BLaER1 (cell line): Measurements from ENCODE around the gene BUB1.
"Not testable (repeated sequence)": the region's sequence is repeated elsewhere in the genome, so short reads cannot be mapped to it uniquely, and the experiment has no call there.

Experiments
- H3K27ac ChIP-seq: shearing (Covaris generic); formaldehyde crosslinking; 2 replicates; pipeline ENCODE4 v1.8.1; 2022
- H3K27me3 ChIP-seq: shearing (Covaris generic); formaldehyde crosslinking; 2 replicates; pipeline ENCODE4 v1.8.1; 2022
- H3K36me3 ChIP-seq: shearing (Covaris generic); formaldehyde crosslinking; 2 replicates; pipeline ENCODE4 v1.8.1; 2022
- H3K4me1 ChIP-seq: shearing (Covaris generic); formaldehyde crosslinking; 2 replicates; pipeline ENCODE4 v1.8.1; 2022
- H3K4me2 ChIP-seq: shearing (Covaris generic); formaldehyde crosslinking; 2 replicates; pipeline ENCODE4 v1.8.1; 2022
- H3K4me3 ChIP-seq: shearing (Covaris generic); formaldehyde crosslinking; 2 replicates; pipeline ENCODE4 v1.8.1; 2022
- H3K9ac ChIP-seq: shearing (Covaris generic); formaldehyde crosslinking; 2 replicates; pipeline ENCODE4 v1.8.1; 2022
- H3K9me3 ChIP-seq: shearing (Covaris generic); formaldehyde crosslinking; 2 replicates; pipeline ENCODE4 v1.8.1; 2022
- H4K20me1 ChIP-seq: shearing (Covaris generic); formaldehyde crosslinking; 2 replicates; pipeline ENCODE4 v1.8.1; 2022
- Cebpa-rat ChIP-seq: shearing (Covaris generic); IDR thresholded peaks from 2 replicates; pipeline ENCODE4 v1.8.1; 2022

Gene BUB1

GRCh38 chr2:110638952-110639695, 38.7 kb downstream of the BUB1 start:
- TF ChIP-seq Cebpa-rat = no peak
- Histone ChIP-seq H4K20me1 (no peaks in the 10 kb centered on the region), H3K9me3 (no peaks in the 10 kb centered on the region), H3K4me3 (no peak overlapping the region), H3K4me2 (no peak overlapping the region), H3K9ac (no peak overlapping the region), H3K27me3 (no peaks in the 10 kb centered on the region), H3K4me1 (no peaks in the 10 kb centered on the region), H3K27ac (no peak overlapping the region), H3K36me3 (peaks cover 88% of the 10 kb centered on the region)

DNA sequence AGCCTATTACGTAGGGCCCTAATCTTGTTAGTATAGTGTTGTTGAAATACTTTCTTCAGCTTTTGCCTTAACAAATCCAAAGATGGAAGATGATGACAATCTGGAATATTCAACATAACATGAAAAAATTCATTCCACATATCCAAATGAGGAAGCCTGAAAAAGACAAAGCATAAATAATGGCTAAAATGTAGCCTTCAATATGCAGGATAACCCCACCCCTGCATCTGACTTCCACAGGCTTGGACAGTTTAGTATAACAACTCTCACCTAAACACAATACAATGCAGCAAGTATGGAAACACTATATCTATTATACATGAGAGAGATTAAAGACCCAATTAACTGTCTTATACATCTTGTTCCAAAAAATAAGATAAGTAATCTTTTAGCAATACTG, 39.9 kb downstream of the BUB1 start:
- Histone ChIP-seq H3K9me3 (no peaks in the 10 kb centered on the region), H3K4me1 (no peaks in the 10 kb centered on the region), H3K36me3 (peaks cover 77% of the 10 kb centered on the region), H3K4me3 (no peak overlapping the region), H3K4me2 (no peak overlapping the region), H3K9ac (no peak overlapping the region), H3K27me3 (no peaks in the 10 kb centered on the region), H3K27ac (no peak overlapping the region), H4K20me1 (no peaks in the 10 kb centered on the region)
- TF ChIP-seq Cebpa-rat = no peak

DNA sequence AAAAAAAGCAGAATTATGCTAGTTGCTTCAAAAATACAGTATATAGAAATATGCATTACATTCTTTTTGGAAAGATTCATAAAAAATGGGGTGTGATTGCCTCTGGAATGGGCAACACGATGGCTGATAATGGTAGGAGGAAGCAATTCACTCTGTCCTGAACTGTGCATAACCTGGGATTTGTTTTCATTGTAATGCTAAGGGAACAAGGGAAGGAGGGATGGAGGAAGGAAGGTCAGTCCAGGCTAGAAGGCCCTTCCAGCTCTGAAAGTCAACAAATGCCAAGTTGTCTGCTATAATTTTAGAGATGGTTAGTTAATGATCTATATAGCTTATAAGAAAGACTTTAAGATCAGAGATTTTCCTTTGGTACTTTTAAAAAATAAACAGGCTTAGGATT, 40.8 kb downstream of the BUB1 start:
- H3K4me3 ChIP-seq = no peak overlapping the region
- no peaks in the 10 kb centered on the region for H3K4me1 ChIP-seq
- no peak overlapping the region for H3K9ac ChIP-seq
- H3K27ac ChIP-seq = no peak overlapping the region
- TF ChIP-seq Cebpa-rat = no peak
- H3K27me3 ChIP-seq = no peaks in the 10 kb centered on the region
- H3K9me3 ChIP-seq = no peaks in the 10 kb centered on the region
- no peaks in the 10 kb centered on the region for H4K20me1 ChIP-seq
- H3K4me2 ChIP-seq = no peak overlapping the region
- H3K36me3 ChIP-seq = peaks cover 68% of the 10 kb centered on the region

DNA sequence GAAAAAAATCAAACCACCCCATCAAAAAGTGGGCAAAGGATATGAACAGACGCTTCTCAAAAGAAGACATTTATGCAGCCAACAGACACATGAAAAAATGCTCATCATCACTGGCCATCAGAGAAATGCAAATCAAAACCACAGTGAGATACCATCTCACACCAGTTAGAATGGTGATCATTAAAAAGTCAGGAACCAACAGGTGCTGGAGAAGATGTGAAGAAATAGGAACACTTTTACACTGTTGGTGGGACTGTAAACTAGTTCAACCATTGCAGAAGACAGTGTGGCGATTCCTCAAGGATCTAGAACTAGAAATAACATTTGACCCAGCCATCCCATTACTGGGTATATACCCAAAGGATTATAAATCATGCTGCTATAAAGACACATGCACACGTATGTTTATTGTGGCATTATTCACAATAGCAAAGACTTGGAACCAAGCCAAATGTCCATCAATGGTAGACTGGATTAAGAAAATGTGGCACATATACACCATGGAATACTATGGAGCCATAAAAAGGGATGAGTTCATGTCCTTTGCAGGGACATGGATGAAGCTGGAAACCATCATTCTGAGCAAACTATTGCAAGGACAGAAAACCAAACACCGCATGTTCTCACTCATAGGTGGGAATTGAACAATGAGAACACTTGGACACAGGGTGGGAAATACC, 41.8 kb downstream of the BUB1 start:
- H3K4me1 ChIP-seq, H4K20me1 ChIP-seq, H3K4me2 ChIP-seq, H3K27ac ChIP-seq, H3K4me3 ChIP-seq, H3K9me3 ChIP-seq, H3K9ac ChIP-seq, H3K27me3 ChIP-seq: not testable (repeated sequence)
- peaks cover 58% of the 10 kb centered on the region for H3K36me3 ChIP-seq

GRCh38 chr2:110627348-110627747, 50.5 kb downstream of the BUB1 start:
- H3K4me1 ChIP-seq, H4K20me1 ChIP-seq, H3K27me3 ChIP-seq, H3K27ac ChIP-seq, H3K9ac ChIP-seq, H3K4me2 ChIP-seq, H3K4me3 ChIP-seq, H3K9me3 ChIP-seq, H3K36me3 ChIP-seq: not testable (repeated sequence)

DNA sequence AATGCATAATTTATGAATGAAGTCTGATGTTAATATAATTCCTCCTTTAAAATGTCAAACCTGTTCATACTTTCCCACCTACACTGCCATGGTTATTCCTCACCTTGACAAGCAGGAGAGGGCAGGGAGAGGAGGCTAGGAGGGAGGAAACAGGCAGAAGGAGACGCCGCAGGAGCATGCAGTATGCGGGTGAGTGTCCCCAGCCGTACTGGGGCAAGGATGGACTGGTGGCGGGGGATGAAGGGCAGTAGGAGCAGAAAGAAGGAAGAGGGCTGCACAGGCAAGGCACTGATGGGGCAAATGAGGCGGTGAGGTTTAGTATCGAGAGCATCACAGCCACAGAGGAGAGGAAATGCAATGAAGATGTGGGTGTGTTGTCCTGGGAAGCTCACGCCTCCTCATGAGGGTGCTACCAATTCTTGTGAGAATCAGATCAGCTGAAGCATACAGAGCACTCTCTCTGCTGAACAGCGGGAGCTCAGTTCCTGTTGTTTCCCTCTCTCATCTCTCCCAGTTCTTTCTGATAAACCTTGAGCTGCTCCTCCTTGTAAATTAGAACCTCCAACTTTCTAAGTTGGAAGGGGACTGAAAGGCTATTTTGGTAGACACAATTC, 58.4 kb downstream of the BUB1 start:
- H3K4me2 ChIP-seq, H3K9me3 ChIP-seq, H4K20me1 ChIP-seq, H3K36me3 ChIP-seq, H3K4me1 ChIP-seq, H3K4me3 ChIP-seq, H3K27me3 ChIP-seq, H3K9ac ChIP-seq, H3K27ac ChIP-seq: not testable (repeated sequence)

DNA sequence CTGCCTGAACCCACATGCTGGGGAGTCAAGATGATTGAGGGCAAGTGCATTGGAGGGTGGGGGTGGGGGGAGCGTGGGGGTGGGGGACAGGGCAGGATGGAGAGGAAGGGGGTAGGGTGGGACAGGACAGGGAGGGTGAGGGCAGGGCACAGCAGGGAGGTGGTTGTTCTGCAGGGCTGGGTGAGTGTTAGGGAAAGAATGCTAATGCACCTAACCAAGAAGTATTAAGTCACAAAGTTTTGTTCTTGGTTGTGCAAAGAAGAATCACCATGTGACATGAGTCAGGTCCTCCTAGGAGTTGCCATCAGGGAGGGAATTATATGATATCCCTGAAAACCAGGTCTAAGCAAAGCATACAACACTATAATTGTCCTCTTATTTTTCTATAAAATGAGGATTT, 63.9 kb downstream of the BUB1 start:
- H3K27ac ChIP-seq, H3K9ac ChIP-seq, H3K27me3 ChIP-seq, H3K36me3 ChIP-seq, H3K4me3 ChIP-seq, H3K4me2 ChIP-seq, H3K9me3 ChIP-seq, H3K4me1 ChIP-seq, H4K20me1 ChIP-seq: not testable (repeated sequence)

DNA sequence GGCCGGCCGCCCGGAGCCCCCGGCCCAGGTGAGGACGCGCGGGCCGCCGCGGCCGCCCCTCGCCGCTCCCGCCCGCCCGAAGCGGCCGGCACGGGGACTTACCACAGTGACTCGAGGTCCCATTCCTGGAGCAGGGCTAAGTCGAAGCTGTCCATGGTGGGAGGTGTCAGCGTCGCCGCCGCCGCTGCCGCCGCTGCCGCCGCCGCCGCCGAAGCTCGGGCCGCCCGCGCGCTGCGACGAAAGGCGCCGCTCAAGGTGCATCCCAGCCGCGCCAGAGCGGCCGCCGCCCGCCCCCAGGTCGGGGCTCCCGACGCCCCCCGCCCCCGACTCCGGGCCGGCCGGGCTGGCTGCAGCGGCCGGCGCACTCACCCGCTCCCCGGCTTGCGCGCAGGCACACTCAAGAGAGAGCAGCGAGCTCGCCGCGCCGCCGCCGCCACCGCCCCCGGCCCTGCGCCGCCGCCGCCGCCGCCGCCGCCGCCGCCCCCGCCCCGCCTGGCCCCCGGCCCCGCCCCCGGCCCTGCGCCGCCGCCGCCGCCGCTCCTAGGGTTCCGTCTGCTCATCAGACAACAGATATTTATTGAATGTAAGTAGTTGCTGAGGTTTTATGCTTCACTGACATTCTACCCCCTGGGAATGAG, 67.1 kb downstream of the BUB1 start:
- H3K4me3 ChIP-seq, H3K9me3 ChIP-seq, H3K27me3 ChIP-seq, H3K4me1 ChIP-seq, H3K36me3 ChIP-seq, H4K20me1 ChIP-seq, H3K9ac ChIP-seq, H3K27ac ChIP-seq: not testable (repeated sequence)
- H3K4me2 ChIP-seq = 0 out of 2 replicates have a peak overlapping the region, but pooled peaks have one; percentile 17

DNA sequence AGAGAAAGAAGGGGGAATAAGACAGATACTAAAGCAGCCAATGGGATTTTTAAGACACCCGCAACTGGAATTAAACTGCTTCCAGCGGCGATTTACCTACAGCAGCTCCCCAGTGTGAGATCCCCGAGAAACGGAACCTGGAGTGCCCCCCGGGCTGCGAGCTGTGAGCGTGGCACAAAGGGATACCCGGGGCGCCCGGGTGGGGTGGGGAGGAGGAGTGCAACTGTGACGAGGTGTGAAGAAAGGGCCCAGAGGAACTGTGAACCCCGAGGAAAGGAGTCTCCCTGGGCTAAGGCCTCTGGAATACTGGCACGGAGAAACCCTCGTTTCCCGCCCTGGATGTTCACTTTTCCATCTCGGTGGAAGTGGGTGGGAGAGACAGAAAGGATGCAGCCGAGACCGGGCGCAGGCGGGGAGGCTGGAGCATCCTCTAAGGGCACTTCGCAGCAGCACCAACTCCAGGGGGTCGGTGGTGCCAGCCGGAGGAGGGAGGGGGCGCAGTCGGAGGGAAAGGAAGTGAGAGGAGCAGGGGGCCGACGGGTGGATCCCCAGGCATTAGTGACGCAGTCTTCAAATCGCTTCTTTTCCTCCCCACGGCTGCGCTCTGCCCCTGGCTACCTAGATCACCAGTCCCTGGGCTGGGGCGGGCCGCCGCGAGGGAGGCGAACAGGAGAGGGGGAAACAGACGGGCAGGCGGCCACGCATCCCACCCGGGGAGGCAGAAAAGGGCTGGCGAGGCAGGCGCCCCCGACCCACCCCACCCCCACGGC, 67.8 kb downstream of the BUB1 start:
- not testable (repeated sequence) for H3K27me3 ChIP-seq, H3K36me3 ChIP-seq, H3K9me3 ChIP-seq, H3K9ac ChIP-seq, H3K4me3 ChIP-seq, H3K4me1 ChIP-seq, H3K4me2 ChIP-seq, H3K27ac ChIP-seq, H4K20me1 ChIP-seq

DNA sequence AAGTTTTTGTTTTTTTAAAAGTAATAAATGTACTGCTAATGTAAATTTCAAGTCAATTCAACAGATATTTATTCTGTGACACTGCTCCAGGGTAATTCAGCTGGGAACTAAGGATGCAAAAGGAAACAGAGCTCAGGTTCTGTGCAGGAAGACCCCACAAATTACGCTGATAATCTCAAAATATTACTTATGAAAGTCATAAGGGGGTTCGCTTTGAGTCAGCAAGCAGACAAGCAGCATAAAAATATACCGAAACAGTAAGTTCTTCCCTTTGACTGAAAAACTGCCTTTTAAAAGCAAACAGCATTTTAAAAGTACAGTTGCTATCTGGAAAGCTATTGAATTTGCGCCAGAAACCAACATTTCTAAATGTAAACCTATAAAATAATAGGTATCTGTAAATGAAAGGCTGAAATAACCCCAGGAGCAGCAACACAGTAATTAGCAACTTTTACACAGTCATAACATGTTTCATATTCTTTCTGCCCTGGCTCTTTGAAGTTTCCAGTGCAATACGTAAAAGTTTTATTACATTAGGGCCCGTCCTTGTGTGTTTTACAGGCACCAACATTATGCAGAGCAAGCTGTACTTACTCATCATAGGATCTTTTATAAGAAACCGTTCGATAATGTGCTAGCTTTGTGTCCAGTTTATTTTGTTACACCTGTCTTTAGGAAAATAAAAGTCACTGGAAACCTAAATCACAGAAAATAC, 68.9 kb downstream of the BUB1 start:
- not testable (repeated sequence) for H3K4me2 ChIP-seq, H3K27ac ChIP-seq, H3K4me3 ChIP-seq, H3K9me3 ChIP-seq, H3K4me1 ChIP-seq, H4K20me1 ChIP-seq, H3K36me3 ChIP-seq, H3K9ac ChIP-seq, H3K27me3 ChIP-seq

GRCh38 chr2:110605057-110605456, 72.8 kb downstream of the BUB1 start:
- not testable (repeated sequence) for H3K9me3 ChIP-seq, H3K27me3 ChIP-seq, H3K4me2 ChIP-seq, H4K20me1 ChIP-seq, H3K4me1 ChIP-seq, H3K27ac ChIP-seq, H3K4me3 ChIP-seq, H3K9ac ChIP-seq, H3K36me3 ChIP-seq

DNA sequence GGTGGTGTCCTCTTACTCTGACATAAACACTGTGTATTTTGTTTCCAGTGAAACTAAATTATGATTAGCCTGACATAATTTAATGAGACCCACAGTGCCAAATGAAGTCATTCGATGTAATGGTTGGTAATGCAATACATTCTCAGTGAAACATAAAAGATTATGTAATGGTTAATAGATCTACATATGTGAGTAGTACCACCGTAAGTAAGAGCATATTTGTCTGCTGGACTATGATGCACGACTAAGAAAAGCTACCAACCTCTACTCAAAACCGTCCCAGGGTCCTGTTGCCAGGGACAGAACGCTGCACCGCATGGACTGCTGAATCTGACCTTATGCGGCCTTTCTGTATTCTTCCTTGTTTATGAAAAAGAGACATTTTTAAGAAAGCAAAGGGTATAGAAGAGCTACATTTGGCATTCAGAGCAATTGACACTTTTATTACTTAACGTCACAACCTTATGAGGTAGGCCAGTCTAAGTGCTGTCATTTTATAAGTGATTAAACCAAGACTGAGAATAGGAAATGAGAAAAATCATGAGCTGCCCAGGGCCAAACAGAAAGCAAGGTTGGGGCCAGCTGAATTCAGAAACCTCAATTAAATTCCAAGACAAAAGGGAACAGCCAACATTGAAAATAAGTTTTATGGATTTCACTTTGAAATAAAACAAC, 73.8 kb downstream of the BUB1 start:
- H4K20me1 ChIP-seq, H3K27me3 ChIP-seq, H3K36me3 ChIP-seq, H3K9ac ChIP-seq, H3K4me3 ChIP-seq, H3K27ac ChIP-seq, H3K9me3 ChIP-seq, H3K4me1 ChIP-seq, H3K4me2 ChIP-seq: not testable (repeated sequence)

DNA sequence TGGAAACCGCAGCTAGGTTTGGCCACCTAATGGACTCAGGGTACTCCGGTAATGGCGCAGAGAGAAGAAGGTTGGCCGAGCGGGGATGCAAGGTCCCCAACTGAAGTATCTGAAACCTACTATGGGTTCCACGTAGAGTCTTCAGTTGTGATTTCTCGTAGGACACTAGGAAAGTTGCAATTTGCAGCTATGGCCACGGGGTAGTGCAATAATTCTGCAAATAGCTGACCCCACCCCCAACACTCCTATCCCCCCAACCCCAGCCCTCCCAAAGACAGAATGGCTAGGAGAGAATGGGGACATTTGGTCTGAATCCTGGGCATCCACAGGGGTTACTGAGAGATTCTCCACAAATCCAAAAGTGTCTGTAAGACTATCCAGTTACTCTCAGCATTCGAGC, 75.7 kb downstream of the BUB1 start:
- not testable (repeated sequence) for H3K27me3 ChIP-seq, H3K4me1 ChIP-seq, H3K4me2 ChIP-seq, H4K20me1 ChIP-seq, H3K4me3 ChIP-seq, H3K9ac ChIP-seq, H3K27ac ChIP-seq, H3K36me3 ChIP-seq, H3K9me3 ChIP-seq
